Hepatocyte (in vitro differentiated cells): Measurements from ENCODE around the gene PLEKHF1.

ENCODE experiments used
- EZH2 ChIP-seq: fragments of 200-600 bp; sonication (generic); IDR thresholded peaks from 2 replicates; pipeline ENCODE4 v1.6.1; 2016; ENCODE audit warnings: antibody characterized with exemption, mild to moderate bottlenecking, borderline replicate concordance
- EZH2phosphoT487 ChIP-seq: fragments of 200-600 bp; sonication (generic); IDR thresholded peaks from one replicate; pipeline ENCODE4 v1.6.1; 2018; ENCODE audit warnings: antibody characterized with exemption, mild to moderate bottlenecking, low read depth, moderate library complexity; ENCODE audit not compliant: unreplicated experiment, severe bottlenecking
- TF ChIP-seq, protein P1 (sequence below): fragments of 200-600 bp; sonication (generic); IDR thresholded peaks from 2 replicates; pipeline ENCODE4 v1.5.1; 2016; ENCODE audit warnings: antibody characterized with exemption, mild to moderate bottlenecking; ENCODE audit not compliant: poor library complexity

DNA sequence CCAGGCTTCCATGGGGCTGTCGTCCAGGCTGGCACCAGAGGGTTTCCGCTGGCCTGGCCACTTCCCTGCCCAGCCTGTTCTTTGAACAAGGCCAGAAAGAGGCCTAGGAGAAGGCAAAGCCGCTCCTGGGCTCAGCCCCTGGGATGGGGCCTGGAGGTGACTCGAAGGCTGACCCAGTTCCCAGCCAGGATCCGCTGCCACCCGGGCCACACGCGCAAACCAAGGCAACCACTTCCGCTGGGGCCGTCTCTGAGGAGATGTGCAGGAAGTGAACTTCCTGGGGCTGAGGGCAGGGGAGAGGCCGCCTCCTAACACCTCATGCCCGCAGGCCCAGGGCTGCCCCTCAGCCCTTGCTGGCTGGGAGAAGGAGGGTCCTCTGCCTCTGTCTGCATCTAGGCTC, 15.2 kb downstream of the PLEKHF1 start:
- TF ChIP-seq, protein P1, sequence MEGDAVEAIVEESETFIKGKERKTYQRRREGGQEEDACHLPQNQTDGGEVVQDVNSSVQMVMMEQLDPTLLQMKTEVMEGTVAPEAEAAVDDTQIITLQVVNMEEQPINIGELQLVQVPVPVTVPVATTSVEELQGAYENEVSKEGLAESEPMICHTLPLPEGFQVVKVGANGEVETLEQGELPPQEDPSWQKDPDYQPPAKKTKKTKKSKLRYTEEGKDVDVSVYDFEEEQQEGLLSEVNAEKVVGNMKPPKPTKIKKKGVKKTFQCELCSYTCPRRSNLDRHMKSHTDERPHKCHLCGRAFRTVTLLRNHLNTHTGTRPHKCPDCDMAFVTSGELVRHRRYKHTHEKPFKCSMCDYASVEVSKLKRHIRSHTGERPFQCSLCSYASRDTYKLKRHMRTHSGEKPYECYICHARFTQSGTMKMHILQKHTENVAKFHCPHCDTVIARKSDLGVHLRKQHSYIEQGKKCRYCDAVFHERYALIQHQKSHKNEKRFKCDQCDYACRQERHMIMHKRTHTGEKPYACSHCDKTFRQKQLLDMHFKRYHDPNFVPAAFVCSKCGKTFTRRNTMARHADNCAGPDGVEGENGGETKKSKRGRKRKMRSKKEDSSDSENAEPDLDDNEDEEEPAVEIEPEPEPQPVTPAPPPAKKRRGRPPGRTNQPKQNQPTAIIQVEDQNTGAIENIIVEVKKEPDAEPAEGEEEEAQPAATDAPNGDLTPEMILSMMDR: no peak
- TF ChIP-seq EZH2 (no peak), EZH2phosphoT487 (no peak)
